ENCODE measurements around the gene RPL7L1.

The RPL7L1 gene

GRCh38 chr6:42933205-42933604, 53.8 kb downstream of the RPL7L1 start:
- Histone ChIP-seq H3K9me3 (ENCODE audit: insufficient read depth, low read length, severe bottlenecking) (no peaks in the 10 kb centered on the region), H3K4me3 (ENCODE audit: low read depth in 1 of 2, low read length in 2 of 2) (no peak overlapping the region), H3K27me3 (ENCODE audit: insufficient read depth, low read length, poor library complexity) (no peaks in the 10 kb centered on the region), H4K20me1 (ENCODE audit: insufficient read depth, low read length) (peaks cover 40% of the 10 kb centered on the region), H3K9ac (ENCODE audit: low read depth, low read length) (no peak overlapping the region), H3K79me2 (ENCODE audit: insufficient read depth, low read length) (peaks cover 65% of the 10 kb centered on the region), H3K27ac (ENCODE audit: low read length) (no peak overlapping the region), H3K4me1 (ENCODE audit: insufficient read depth, low read length) (peaks cover 36% of the 10 kb centered on the region), H2AFZ (ENCODE audit: low read depth, low read length) (no peak overlapping the region), H3K4me2 (ENCODE audit: insufficient read depth, low read length) (peak overlapping the region; percentile 41), H3K36me3 (ENCODE audit: insufficient read depth, low read length) (peaks cover 74% of the 10 kb centered on the region)
- ATAC-seq (ENCODE audit: insufficient read depth, low read depth): no peak
- no peak for DNase-seq
- TF ChIP-seq CTCF (IDR thresholded peaks at IDR 0.05; ENCODE audit: borderline replicate concordance, extremely low read depth, low read length, poor library complexity, severe bottlenecking) (no peak), EZH2 (IDR thresholded peaks at IDR 0.05; ENCODE audit: borderline replicate concordance, low read depth, low read length, severe bottlenecking) (no peak)

- DNase-seq (no peak), ATAC-seq (ENCODE audit: insufficient read depth, low read depth) (no peak)
- Histone ChIP-seq H3K4me3 (ENCODE audit: low read depth in 1 of 2, low read length in 2 of 2) (no peak overlapping the region), H3K4me1 (ENCODE audit: insufficient read depth, low read length) (peaks cover 30% of the 10 kb centered on the region), H4K20me1 (ENCODE audit: insufficient read depth, low read length) (peaks cover 52% of the 10 kb centered on the region), H3K79me2 (ENCODE audit: insufficient read depth, low read length) (peaks cover 59% of the 10 kb centered on the region), H3K9ac (ENCODE audit: low read depth, low read length) (no peak overlapping the region), H3K27me3 (ENCODE audit: insufficient read depth, low read length, poor library complexity) (no peaks in the 10 kb centered on the region), H2AFZ (ENCODE audit: low read depth, low read length) (no peak overlapping the region), H3K36me3 (ENCODE audit: insufficient read depth, low read length) (peaks cover 93% of the 10 kb centered on the region), H3K9me3 (ENCODE audit: insufficient read depth, low read length, severe bottlenecking) (no peaks in the 10 kb centered on the region), H3K4me2 (ENCODE audit: insufficient read depth, low read length) (no peak overlapping the region), H3K27ac (ENCODE audit: low read length) (no peak overlapping the region)
- TF ChIP-seq CTCF (IDR thresholded peaks at IDR 0.05; ENCODE audit: borderline replicate concordance, extremely low read depth, low read length, poor library complexity, severe bottlenecking) (no peak), EZH2 (IDR thresholded peaks at IDR 0.05; ENCODE audit: borderline replicate concordance, low read depth, low read length, severe bottlenecking) (no peak)
Observed at GRCh38 chr6:42935322-42935721, 55.9 kb downstream of the RPL7L1 start.

GRCh38 chr6:42936398-42936797, 57.0 kb downstream of the RPL7L1 start:
- no peak for ATAC-seq (ENCODE audit: insufficient read depth, low read depth)
- Histone ChIP-seq H3K79me2 (ENCODE audit: insufficient read depth, low read length) (peaks cover 48% of the 10 kb centered on the region), H3K9ac (ENCODE audit: low read depth, low read length) (no peak overlapping the region), H3K4me3 (ENCODE audit: low read depth in 1 of 2, low read length in 2 of 2) (no peak overlapping the region), H3K9me3 (ENCODE audit: insufficient read depth, low read length, severe bottlenecking) (no peaks in the 10 kb centered on the region), H2AFZ (ENCODE audit: low read depth, low read length) (no peak overlapping the region), H3K27me3 (ENCODE audit: insufficient read depth, low read length, poor library complexity) (no peaks in the 10 kb centered on the region), H4K20me1 (ENCODE audit: insufficient read depth, low read length) (peaks cover 49% of the 10 kb centered on the region), H3K4me2 (ENCODE audit: insufficient read depth, low read length) (no peak overlapping the region), H3K4me1 (ENCODE audit: insufficient read depth, low read length) (peaks cover 19% of the 10 kb centered on the region), H3K36me3 (ENCODE audit: insufficient read depth, low read length) (peaks cover 93% of the 10 kb centered on the region), H3K27ac (ENCODE audit: low read length) (no peak overlapping the region)
- TF ChIP-seq EZH2 (IDR thresholded peaks at IDR 0.05; ENCODE audit: borderline replicate concordance, low read depth, low read length, severe bottlenecking) (no peak), CTCF (IDR thresholded peaks at IDR 0.05; ENCODE audit: borderline replicate concordance, extremely low read depth, low read length, poor library complexity, severe bottlenecking) (no peak)
- DNase-seq: no peak
